Thoracic aorta (tissue), 2 donors: ENCODE results near the gene SDHB. TPM values are rescaled to one million over a fixed set of nuclear protein-coding genes. Genes with fewer than 3 reads are reported as not detected.

Experiments used
- ATAC-seq: fragments of 150-250 bp; one replicate; pipeline ENCODE4 v1.8.0; 2017; ENCODE audit warnings: low read depth; ENCODE audit not compliant: insufficient number of reproducible peaks, low FRiP score
- DNase-seq: peaks from one replicate; pipeline ENCODE4 v3.0.0-alpha.2; 2020; ENCODE audit warnings: low spot score
- H3K27ac ChIP-seq, 2 donors: fragments of 200-600 bp; sonication (generic); 1 replicate in 1 of 2; 2 replicates in 1 of 2; pipeline ENCODE4 v1.5.1; 2016; ENCODE audit warnings: mild to moderate bottlenecking in 2 of 2, moderate library complexity in 2 of 2
- H3K27me3 ChIP-seq: fragments of 200-600 bp; sonication (generic); replicated peaks from 2 replicates; pipeline ENCODE4 v1.6.0; 2016; ENCODE audit warnings: mild to moderate bottlenecking; ENCODE audit not compliant: insufficient read depth
- H3K36me3 ChIP-seq: fragments of 200-600 bp; sonication (generic); one replicate; pipeline ENCODE4 v1.5.1; 2016
- H3K4me1 ChIP-seq, 2 donors: fragments of 200-600 bp; sonication (generic); 1 replicate in 1 of 2; 2 replicates in 1 of 2; pipeline versions ENCODE4 v1.5.1 to v1.6.0; 2016; ENCODE audit warnings: low read depth in 2 of 2, mild to moderate bottlenecking in 1 of 2; ENCODE audit not compliant: control insufficient read depth in 1 of 2
- H3K4me3 ChIP-seq: fragments of 200-600 bp; sonication (generic); 2 replicates; pipeline ENCODE4 v1.5.1; 2016; ENCODE audit warnings: mild to moderate bottlenecking
- H3K9me3 ChIP-seq: fragments of 200-600 bp; sonication (generic); 2 replicates; pipeline ENCODE4 v1.5.1; 2016
- total RNA-seq, 2 donors: library from RNA; depleted of rRNA; stranded (reverse); fragments of >200 nt; gene quantifications; one replicate each; pipeline versions ENCODE4 v1.1.0 to v1.2.3, GENCODE V29; 2016
- TF ChIP-seq, protein P1 (sequence below): fragments of 200-600 bp; sonication (generic); IDR thresholded peaks from one replicate; pipeline ENCODE4 v1.5.1; 2019; ENCODE audit warnings: antibody characterized with exemption

The SDHB gene
- total RNA-seq, 2 donors from 2014 or later, result 81.5 to 98.9 TPM

GRCh38 chr1:17055801-17056200 is 2.0 kb upstream of the SDHB start:
- ATAC-seq (no peak), DNase-seq (no peak)
- Histone ChIP-seq H3K4me1 (peaks cover 17 to 21% of the 10 kb centered on the region in 2 donors), H3K27ac (no peak overlapping the region), H3K27me3 (no peaks in the 10 kb centered on the region), H3K9me3 (no peaks in the 10 kb centered on the region), H3K4me3 (no peak overlapping the region), H3K36me3 (no peaks in the 10 kb centered on the region)
- TF ChIP-seq, protein P1, sequence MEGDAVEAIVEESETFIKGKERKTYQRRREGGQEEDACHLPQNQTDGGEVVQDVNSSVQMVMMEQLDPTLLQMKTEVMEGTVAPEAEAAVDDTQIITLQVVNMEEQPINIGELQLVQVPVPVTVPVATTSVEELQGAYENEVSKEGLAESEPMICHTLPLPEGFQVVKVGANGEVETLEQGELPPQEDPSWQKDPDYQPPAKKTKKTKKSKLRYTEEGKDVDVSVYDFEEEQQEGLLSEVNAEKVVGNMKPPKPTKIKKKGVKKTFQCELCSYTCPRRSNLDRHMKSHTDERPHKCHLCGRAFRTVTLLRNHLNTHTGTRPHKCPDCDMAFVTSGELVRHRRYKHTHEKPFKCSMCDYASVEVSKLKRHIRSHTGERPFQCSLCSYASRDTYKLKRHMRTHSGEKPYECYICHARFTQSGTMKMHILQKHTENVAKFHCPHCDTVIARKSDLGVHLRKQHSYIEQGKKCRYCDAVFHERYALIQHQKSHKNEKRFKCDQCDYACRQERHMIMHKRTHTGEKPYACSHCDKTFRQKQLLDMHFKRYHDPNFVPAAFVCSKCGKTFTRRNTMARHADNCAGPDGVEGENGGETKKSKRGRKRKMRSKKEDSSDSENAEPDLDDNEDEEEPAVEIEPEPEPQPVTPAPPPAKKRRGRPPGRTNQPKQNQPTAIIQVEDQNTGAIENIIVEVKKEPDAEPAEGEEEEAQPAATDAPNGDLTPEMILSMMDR, result no peak

DNA sequence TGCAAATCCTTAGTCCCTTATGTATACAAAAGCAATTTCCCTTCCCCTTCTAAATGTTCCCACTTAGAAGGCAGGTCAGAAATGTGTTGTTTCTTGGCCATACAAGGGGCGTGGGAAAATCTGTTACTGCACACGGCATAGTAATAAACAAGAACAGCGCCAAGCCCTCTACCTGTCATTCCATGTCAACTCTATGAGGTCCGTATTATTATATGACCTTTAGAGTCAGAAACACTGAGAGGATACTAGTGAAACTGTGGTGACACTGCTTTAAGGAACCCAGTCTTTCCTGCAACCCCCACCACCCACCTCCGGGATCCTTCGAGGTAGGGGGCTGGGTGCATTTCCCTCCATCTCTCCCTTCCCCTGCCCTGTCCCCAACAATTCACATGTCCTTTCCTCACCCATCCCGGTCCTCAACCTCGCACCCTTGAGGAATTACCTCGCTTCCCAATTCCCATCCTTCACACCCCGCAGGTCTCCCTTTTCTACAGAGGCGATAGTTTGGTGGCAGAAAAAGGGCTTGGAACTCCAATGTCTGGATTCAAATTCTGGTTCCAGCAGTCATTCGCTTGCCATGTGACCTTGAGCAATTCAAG is 647 bp downstream of the SDHB start:
- H3K9me3 ChIP-seq, result no peaks in the 10 kb centered on the region
- DNase-seq, result no peak
- peaks cover 17 to 21% of the 10 kb centered on the region in 2 donors for H3K4me1 ChIP-seq
- H3K4me3 ChIP-seq, result peak overlapping the region; percentile 82
- TF ChIP-seq, protein P1, result no peak
- no peaks in the 10 kb centered on the region for H3K27me3 ChIP-seq
- peak overlapping the region; percentile 77 to 79 for H3K27ac ChIP-seq
- peaks cover 7% of the 10 kb centered on the region for H3K36me3 ChIP-seq
- ATAC-seq, result no peak

- Histone ChIP-seq H3K9me3 (no peaks in the 10 kb centered on the region), H3K4me1 (peaks cover 17 to 21% of the 10 kb centered on the region in 2 donors), H3K36me3 (peaks cover 7% of the 10 kb centered on the region), H3K27ac (no peak overlapping the region), H3K27me3 (no peaks in the 10 kb centered on the region), H3K4me3 (peak overlapping the region; percentile 82)
- TF ChIP-seq, protein P1, result no peak
- DNase-seq, result no peak
- no peak for ATAC-seq
Observed at GRCh38 chr1:17052641-17053040, 1.2 kb downstream of the SDHB start.

DNA sequence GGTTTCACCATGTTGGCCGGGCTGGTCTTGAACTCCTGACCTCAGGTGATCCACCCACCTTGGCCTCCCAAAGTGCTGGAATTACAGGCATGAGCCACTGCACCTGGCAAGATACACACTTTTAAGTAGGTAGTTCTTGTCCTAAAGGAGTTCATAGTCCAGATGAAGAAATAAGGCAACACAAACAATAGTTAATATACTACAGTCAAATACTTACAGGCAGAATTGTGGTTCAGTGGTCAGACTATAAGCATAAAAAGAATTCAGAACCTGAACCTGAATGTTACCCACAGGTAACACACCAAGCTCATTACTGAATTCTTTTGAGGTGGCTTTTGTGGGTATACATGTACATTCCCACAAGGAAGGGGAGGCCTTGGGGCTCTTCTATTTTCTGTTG is 1.8 kb downstream of the SDHB start:
- TF ChIP-seq, protein P1, result no peak
- Histone ChIP-seq H3K27ac (no peak overlapping the region), H3K36me3 (peaks cover 7% of the 10 kb centered on the region), H3K4me3 (no peak overlapping the region), H3K4me1 (peaks cover 17 to 21% of the 10 kb centered on the region in 2 donors), H3K9me3 (no peaks in the 10 kb centered on the region), H3K27me3 (no peaks in the 10 kb centered on the region)
- no peak for DNase-seq
- no peak for ATAC-seq

GRCh38 chr1:17047924-17048323 is 5.9 kb downstream of the SDHB start:
- Histone ChIP-seq H3K36me3 (peaks cover 22% of the 10 kb centered on the region), H3K27ac (no peak overlapping the region), H3K4me1 (peaks cover 21 to 25% of the 10 kb centered on the region in 2 donors), H3K9me3 (no peaks in the 10 kb centered on the region), H3K4me3 (no peak overlapping the region), H3K27me3 (no peaks in the 10 kb centered on the region)
- ATAC-seq (no peak), DNase-seq (no peak)
- TF ChIP-seq, protein P1, result no peak
